HCT116 (cell line): ENCODE measurements around the gene DNAJC16. TPM values are rescaled to one million over a fixed set of nuclear protein-coding genes. Genes with fewer than 3 reads are reported as not detected.

Experiments used
- ATAC-seq: fragments of 200-7000 bp; cut with Tn5 transposase; 2 replicates; pipeline ENCODE4 v1.9.1; 2020; ENCODE audit warnings: mild to moderate bottlenecking, moderate library complexity
- BruUV-seq: library from RNA; stranded (reverse); fragments of 400-500 nt; replicated peaks from 2 replicates; lab custom pipeline; 2021; lab: Mats Ljungman, UMichigan
- CTCF ChIA-PET: fragments of 300-600 bp; sonication (Branson Sonifier 250); formaldehyde crosslinking; loops from one replicate; lab custom pipeline; 2021; ENCODE audit warnings: antibody characterized with exemption; lab: Charles Lee
- POLR2A ChIA-PET: fragments of 300-600, 350-600 bp; sonication (Branson Sonifier 250); formaldehyde crosslinking; loops from one replicate; lab custom pipeline; 2021; ENCODE audit warnings: antibody characterized with exemption; lab: Charles Lee
- RAD21 ChIA-PET, 2 experiments: fragments of 300-600 bp; sonication (Branson Sonifier 250); formaldehyde crosslinking; loops; one replicate each; lab custom pipeline; 2023; ENCODE audit warnings: low total read pairs in 2 of 2; ENCODE audit not compliant: uncharacterized antibody in 2 of 2, unreplicated experiment in 2 of 2, low non-redundant PET in 1 of 2; lab: Charles Lee
- DNase-seq: peaks from one replicate; pipeline ENCODE4 v3.0.0-alpha.2; 2010; ENCODE audit warnings: low read depth, low spot score
- H2AFZ ChIP-seq: fragments of 200-600 bp; shearing (Covaris generic), sonication (generic); 2 replicates; pipeline ENCODE4 v1.6.1; 2017; ENCODE audit warnings: low read depth, mixed run types, mixed read lengths, antibody characterized with exemption, low read length; ENCODE audit not compliant: poor library complexity, severe bottlenecking
- H3K27ac ChIP-seq: 2 replicates; pipeline ENCODE4 v1.5.1; 2012; ENCODE audit warnings: low read depth, low read length
- H3K27me3 ChIP-seq: fragments of 200-600 bp; sonication (generic); 2 replicates; pipeline ENCODE4 v1.6.1; 2016; ENCODE audit warnings: mixed run types, low read length, mixed read lengths; ENCODE audit not compliant: insufficient read depth
- H3K36me3 ChIP-seq, 2 experiments: fragments of 200-500 bp in 1 of 2; fragments of 200-600 bp in 1 of 2; sonication (Bioruptor generic) in 1 of 2; sonication (generic) in 1 of 2; 2 replicates each; pipeline versions ENCODE4 v1.5.1 to v1.6.1; 2014 to 2016; ENCODE audit warnings: low read length in 2 of 2, inconsistent platforms in 1 of 2, mixed read lengths in 1 of 2, mixed run types in 1 of 2; ENCODE audit not compliant: insufficient read depth in 2 of 2, control insufficient read depth in 1 of 2
- H3K4me1 ChIP-seq, 2 experiments: fragments of 200-600 bp in 1 of 2; sonication (generic) in 1 of 2; 2 replicates each; pipeline versions ENCODE4 v1.5.1 to v1.6.1; 2012 to 2017; ENCODE audit warnings: low read length in 2 of 2, inconsistent platforms in 1 of 2, mild to moderate bottlenecking in 1 of 2, mixed read lengths in 1 of 2, mixed run types in 1 of 2, moderate library complexity in 1 of 2; ENCODE audit not compliant: insufficient read depth in 2 of 2, control insufficient read depth in 1 of 2
- H3K4me2 ChIP-seq: fragments of 200-600 bp; sonication (generic); 2 replicates; pipeline ENCODE4 v1.6.1; 2017; ENCODE audit warnings: mixed run types, low read length, mixed read lengths
- H3K4me3 ChIP-seq, 2 experiments: fragments of 200-600 bp in 1 of 2; sonication (generic) in 1 of 2; replicated peaks in 1 of 2; 2 replicates each; pipeline ENCODE4 v1.5.1; 2011 to 2016; ENCODE audit warnings: low read length in 2 of 2, control low read depth in 1 of 2, low read depth in 1 of 2, mild to moderate bottlenecking in 1 of 2, mixed read lengths in 1 of 2, mixed run types in 1 of 2
- H3K79me2 ChIP-seq: fragments of 200-600 bp; sonication (generic); 2 replicates; pipeline ENCODE4 v1.6.1; 2017; ENCODE audit warnings: mild to moderate bottlenecking, mixed run types, low read length, moderate library complexity, mixed read lengths; ENCODE audit not compliant: insufficient read depth
- H3K9ac ChIP-seq: fragments of 200-600 bp; sonication (generic); 2 replicates; pipeline ENCODE4 v1.6.1; 2016; ENCODE audit warnings: low read length, mixed read lengths
- H3K9me2 ChIP-seq: fragments of 200-600 bp; sonication (generic), shearing (Covaris generic); 2 replicates; pipeline ENCODE4 v1.6.1; 2017; ENCODE audit warnings: mixed run types, mild to moderate bottlenecking, moderate library complexity; ENCODE audit not compliant: insufficient read depth
- H3K9me3 ChIP-seq, 2 experiments: fragments of 200-500 bp in 1 of 2; fragments of 200-600 bp in 1 of 2; sonication (Bioruptor generic) in 1 of 2; sonication (generic) in 1 of 2; 2 replicates each; pipeline ENCODE4 v1.6.1; 2014 to 2017; ENCODE audit warnings: low read length in 2 of 2, mixed read lengths in 2 of 2, inconsistent platforms in 1 of 2, low read depth in 1 of 2, mild to moderate bottlenecking in 1 of 2, mixed run types in 1 of 2, moderate library complexity in 1 of 2; ENCODE audit not compliant: control insufficient read depth in 1 of 2, insufficient read depth in 1 of 2
- H4K20me1 ChIP-seq: fragments of 200-600 bp; sonication (generic), shearing (Covaris generic); 2 replicates; pipeline ENCODE4 v1.6.1; 2017; ENCODE audit warnings: mixed run types, mild to moderate bottlenecking, moderate library complexity; ENCODE audit not compliant: insufficient read depth
- ATF3 ChIP-seq: IDR thresholded peaks from 2 replicates; pipeline ENCODE4 v1.6.1; 2012
- CBX3 ChIP-seq: IDR thresholded peaks from 2 replicates; pipeline ENCODE4 v1.6.1; 2012; ENCODE audit warnings: low read depth
- EGR1 ChIP-seq: IDR thresholded peaks from 2 replicates; pipeline ENCODE4 v1.6.1; 2012; ENCODE audit warnings: low read depth
- ELF1 ChIP-seq: IDR thresholded peaks from 2 replicates; pipeline ENCODE4 v1.6.1; 2012; ENCODE audit warnings: low read depth, borderline replicate concordance
- EZH2 ChIP-seq: fragments of 200-600 bp; sonication (generic); IDR thresholded peaks from 2 replicates; pipeline ENCODE4 v1.6.1; 2017; ENCODE audit warnings: antibody characterized with exemption, mixed run types
- EZH2phosphoT487 ChIP-seq: fragments of 200-600 bp; IDR thresholded peaks from 2 replicates; pipeline ENCODE4 v1.6.1; 2018; ENCODE audit warnings: antibody characterized with exemption, borderline replicate concordance
- JUND ChIP-seq: IDR thresholded peaks from 2 replicates; pipeline ENCODE4 v1.6.1; 2012
- POLR2AphosphoS5 ChIP-seq: IDR thresholded peaks from 2 replicates; pipeline ENCODE4 v1.6.1; 2011; ENCODE audit warnings: mild to moderate bottlenecking, low read depth, low read length, moderate library complexity
- RAD21 ChIP-seq: IDR thresholded peaks from 2 replicates; pipeline ENCODE4 v1.6.1; 2012; ENCODE audit warnings: low read depth, mild to moderate bottlenecking
- REST ChIP-seq: IDR thresholded peaks from 2 replicates; pipeline ENCODE4 v1.6.1; 2012; ENCODE audit warnings: low read depth
- SRF ChIP-seq: IDR thresholded peaks from 2 replicates; pipeline ENCODE4 v1.6.1; 2012; ENCODE audit warnings: low read depth
- TCF7L2 ChIP-seq: IDR thresholded peaks from 2 replicates; pipeline ENCODE4 v1.7.0; 2011; ENCODE audit warnings: borderline replicate concordance, inconsistent platforms; ENCODE audit not compliant: insufficient read depth, insufficient read length; ENCODE audit errors: extremely low read depth
- ZBTB33 ChIP-seq: IDR thresholded peaks from 2 replicates; pipeline ENCODE4 v1.6.1; 2011; ENCODE audit warnings: mild to moderate bottlenecking, low read length, moderate library complexity; ENCODE audit not compliant: insufficient replicate concordance; ENCODE audit errors: extremely low read depth
- ZFX ChIP-seq: fragments of 450-650 bp; IDR thresholded peaks from 2 replicates; pipeline ENCODE4 v1.6.1; 2017
- intact Hi-C: fragments of 100-400 bp; cut with micrococcal nuclease; formaldehyde crosslinking; loops from 2 replicates; pipeline ENCODE4 v1.10.0; 2022
- total RNA-seq: library from RNA; stranded (reverse); gene quantifications from one replicate; pipeline ENCODE4 v1.2.1, GENCODE V29; 2021; ENCODE audit not compliant: unreplicated experiment

DNAJC16 gene
- total RNA-seq, 1 experiment from 2014 or later, result 20.6 TPM

- Histone ChIP-seq H3K4me2 (no peak overlapping the region), H3K27ac (no peak overlapping the region), H2AFZ (no peak overlapping the region), H3K9ac (no peak overlapping the region), H3K27me3 (no peaks in the 10 kb centered on the region), H3K36me3 (no peaks in the 10 kb centered on the region), H3K4me1 (no peaks in the 10 kb centered on the region), H4K20me1 (no peaks in the 10 kb centered on the region), H3K79me2 (no peaks in the 10 kb centered on the region), H3K9me2 (no peaks in the 10 kb centered on the region), H3K9me3 (no peaks in the 10 kb centered on the region), H3K4me3 (no peak overlapping the region)
- no TSS peak for BruUV-seq
- CTCF ChIA-PET, result no interaction called here
- POLR2A ChIA-PET, result no interaction called here
- ATAC-seq (no peak), DNase-seq (no peak)
- RAD21 ChIA-PET, result no interaction called here
- no peak for TF ChIP-seq EZH2phosphoT487
- no peak for TF ChIP-seq ELF1
- TF ChIP-seq SRF, result no peak
- no peak for TF ChIP-seq EZH2
- no peak for TF ChIP-seq RAD21
- TF ChIP-seq TCF7L2, result no peak
- no peak for TF ChIP-seq ZFX
- TF ChIP-seq EGR1, result no peak
- TF ChIP-seq REST, result no peak
- TF ChIP-seq POLR2AphosphoS5, result no peak
- no peak for TF ChIP-seq CBX3
- no peak for TF ChIP-seq ZBTB33
- no peak for TF ChIP-seq ATF3
- TF ChIP-seq JUND, result no peak
- intact Hi-C loops, result no loop called here
These were observed 48.9 kb upstream of the DNAJC16 start for GRCh38 chr1:15477646-15478212.
